HL-60 (cell line): ENCODE measurements around the gene SLC30A10.

ENCODE experiments used
- CTCF ChIP-seq: IDR thresholded peaks from one replicate; pipeline ENCODE4 v1.5.1; 2011; ENCODE audit warnings: low read length, control low read depth, inconsistent platforms; ENCODE audit not compliant: insufficient read depth
- POLR2AphosphoS5 ChIP-seq: IDR thresholded peaks from 2 replicates; pipeline ENCODE4 v1.6.1; 2012; ENCODE audit warnings: low read depth

GRCh38 chr1:219927956-219928790 is at the start of gene SLC30A10:
- TF ChIP-seq CTCF: no peak
- no peak for TF ChIP-seq POLR2AphosphoS5
